ENCODE data around the gene ADAMTS13. TPM values are rescaled to one million over a fixed set of nuclear protein-coding genes. Genes with fewer than 3 reads are reported as not detected.
"Not testable (repeated sequence)": the region's sequence is repeated elsewhere in the genome, so short reads cannot be mapped to it uniquely, and the experiment has no call there.

The ADAMTS13 gene
- total and polyA plus RNA-seq, 4 donors = 6.5 to 13.3 (median 10.4) TPM

DNA sequence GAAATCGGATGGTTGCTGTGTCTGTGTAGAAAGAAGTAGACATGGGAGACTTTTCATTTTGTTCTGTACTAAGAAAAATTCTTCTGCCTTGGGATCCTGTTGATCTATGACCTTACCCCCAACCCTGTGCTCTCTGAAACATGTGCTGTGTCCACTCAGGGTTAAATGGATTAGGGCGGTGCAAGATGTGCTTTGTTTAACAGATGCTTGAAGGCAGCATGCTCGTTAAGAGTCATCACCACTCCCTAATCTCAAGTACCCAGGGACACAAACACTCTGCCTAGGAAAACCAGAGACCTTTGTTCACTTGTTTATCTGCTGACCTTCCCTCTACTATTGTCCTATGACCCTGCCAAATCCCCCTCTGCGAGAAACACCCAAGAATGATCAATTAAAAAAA, 30.7 kb upstream of the ADAMTS13 start:
- 28% methylated on average over 3 of the region's 4 CpGs for WGBS
- H3K36me3 ChIP-seq (ENCODE audit: control insufficient read depth in 4 of 4, insufficient read depth in 3 of 4, low read depth in 1 of 4, low read length in 3 of 4); DNase-seq (ENCODE audit: low spot score); H3K4me3 ChIP-seq (ENCODE audit: low read depth in 1 of 3, low read length in 3 of 3); H3K27me3 ChIP-seq (ENCODE audit: control insufficient read depth in 4 of 4, insufficient read depth in 4 of 4, low read length in 3 of 4); H3K9ac ChIP-seq (ENCODE audit: low read depth in 1 of 2, low read length in 2 of 2); H3K9me3 ChIP-seq (ENCODE audit: control insufficient read depth in 4 of 4, low read length in 3 of 4); H3K4me1 ChIP-seq (ENCODE audit: control insufficient read depth in 4 of 4, insufficient read depth in 4 of 4, low read length in 3 of 4); H3K27ac ChIP-seq (ENCODE audit: low read depth in 1 of 2, low read length in 2 of 2): not testable (repeated sequence)

DNA sequence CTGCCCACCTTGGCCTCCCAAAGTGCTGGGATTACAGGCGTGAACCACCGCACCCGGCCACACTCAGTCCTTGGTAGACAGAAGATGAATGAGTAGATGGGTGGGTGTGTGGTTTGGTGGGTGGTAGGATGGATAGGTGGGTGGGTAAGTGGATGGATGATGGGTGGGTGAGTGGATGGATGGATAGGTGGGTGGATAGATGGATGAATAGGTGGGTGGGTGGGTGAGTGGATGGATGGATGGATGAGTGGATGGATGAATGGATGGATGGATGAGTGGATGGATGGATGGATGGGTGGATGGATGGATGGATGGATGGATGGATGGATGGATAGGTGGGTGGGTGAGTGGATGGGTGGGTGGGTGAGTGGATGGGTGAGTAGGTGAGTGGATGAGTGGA, 29.9 kb upstream of the ADAMTS13 start:
- H3K27ac ChIP-seq (ENCODE audit: low read depth in 1 of 2, low read length in 2 of 2); H3K9me3 ChIP-seq (ENCODE audit: control insufficient read depth in 4 of 4, low read length in 3 of 4); DNase-seq (ENCODE audit: low spot score); H3K4me1 ChIP-seq (ENCODE audit: control insufficient read depth in 4 of 4, insufficient read depth in 4 of 4, low read length in 3 of 4); H3K27me3 ChIP-seq (ENCODE audit: control insufficient read depth in 4 of 4, insufficient read depth in 4 of 4, low read length in 3 of 4); H3K36me3 ChIP-seq (ENCODE audit: control insufficient read depth in 4 of 4, insufficient read depth in 3 of 4, low read depth in 1 of 4, low read length in 3 of 4); H3K9ac ChIP-seq (ENCODE audit: low read depth in 1 of 2, low read length in 2 of 2); H3K4me3 ChIP-seq (ENCODE audit: low read depth in 1 of 3, low read length in 3 of 3): not testable (repeated sequence)
- WGBS = 94% methylated on average over 3 of the region's 3 CpGs

DNA sequence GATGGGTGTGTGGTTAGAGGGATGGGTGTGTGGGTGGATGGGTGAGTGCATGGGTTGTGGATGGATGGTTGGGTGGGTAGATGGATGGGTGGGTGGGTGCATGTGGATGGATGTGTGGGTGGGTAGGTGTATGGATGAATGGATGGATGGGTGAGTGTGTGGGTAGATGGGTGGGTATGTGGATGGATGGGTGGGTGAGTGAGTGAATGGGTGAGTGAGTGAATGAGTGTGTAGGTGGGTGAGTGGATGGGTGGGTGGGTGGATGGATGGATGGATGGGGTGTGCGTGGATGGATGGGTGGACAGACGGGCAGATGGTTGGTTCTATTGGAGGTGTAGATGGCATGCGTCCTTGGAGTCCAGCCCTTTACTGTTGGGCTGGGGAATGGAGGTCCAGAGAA, 28.8 kb upstream of the ADAMTS13 start:
- Histone ChIP-seq H3K9me3 (ENCODE audit: control insufficient read depth in 4 of 4, low read length in 3 of 4) (no peaks in the 10 kb centered on the region), H3K9ac (ENCODE audit: low read depth in 1 of 2, low read length in 2 of 2) (no peak overlapping the region), H3K4me3 (ENCODE audit: low read depth in 1 of 3, low read length in 3 of 3) (no peak overlapping the region), H3K4me1 (ENCODE audit: control insufficient read depth in 4 of 4, insufficient read depth in 4 of 4, low read length in 3 of 4) (no peaks in the 10 kb centered on the region), H3K27me3 (ENCODE audit: control insufficient read depth in 4 of 4, insufficient read depth in 4 of 4, low read length in 3 of 4) (peaks cover 0 to 7% (median 0%) of the 10 kb centered on the region in 4 donors), H3K27ac (ENCODE audit: low read depth in 1 of 2, low read length in 2 of 2) (no peak overlapping the region), H3K36me3 (ENCODE audit: control insufficient read depth in 4 of 4, insufficient read depth in 3 of 4, low read depth in 1 of 4, low read length in 3 of 4) (no peaks in the 10 kb centered on the region)
- 93% methylated on average over 3 of the region's 3 CpGs for WGBS
- TF ChIP-seq GABPA (IDR thresholded peaks at IDR 0.05 in 1 of 2, conservative IDR thresholded peaks at IDR 0.05 in 1 of 2) (no peak), NR2F2 (IDR thresholded peaks at IDR 0.05) (no peak), FOXA2 (IDR thresholded peaks at IDR 0.05) (no peak), SP1 (IDR thresholded peaks at IDR 0.05) (no peak), RAD21 (IDR thresholded peaks at IDR 0.05) (no peak), RXRA (IDR thresholded peaks at IDR 0.05) (no peak), HNF4G (IDR thresholded peaks at IDR 0.05) (no peak), JUND (IDR thresholded peaks at IDR 0.05) (no peak), TAF1 (conservative IDR thresholded peaks at IDR 0.05) (no peak), EGR1 (IDR thresholded peaks at IDR 0.05; ENCODE audit: low read depth in 2 of 2) (no peak), YY1 (IDR thresholded peaks at IDR 0.05) (no peak), HNF4A (conservative IDR thresholded peaks at IDR 0.05) (no peak), FOXA1 (IDR thresholded peaks at IDR 0.05) (no peak)
- TF ChIP-seq, protein P1, sequence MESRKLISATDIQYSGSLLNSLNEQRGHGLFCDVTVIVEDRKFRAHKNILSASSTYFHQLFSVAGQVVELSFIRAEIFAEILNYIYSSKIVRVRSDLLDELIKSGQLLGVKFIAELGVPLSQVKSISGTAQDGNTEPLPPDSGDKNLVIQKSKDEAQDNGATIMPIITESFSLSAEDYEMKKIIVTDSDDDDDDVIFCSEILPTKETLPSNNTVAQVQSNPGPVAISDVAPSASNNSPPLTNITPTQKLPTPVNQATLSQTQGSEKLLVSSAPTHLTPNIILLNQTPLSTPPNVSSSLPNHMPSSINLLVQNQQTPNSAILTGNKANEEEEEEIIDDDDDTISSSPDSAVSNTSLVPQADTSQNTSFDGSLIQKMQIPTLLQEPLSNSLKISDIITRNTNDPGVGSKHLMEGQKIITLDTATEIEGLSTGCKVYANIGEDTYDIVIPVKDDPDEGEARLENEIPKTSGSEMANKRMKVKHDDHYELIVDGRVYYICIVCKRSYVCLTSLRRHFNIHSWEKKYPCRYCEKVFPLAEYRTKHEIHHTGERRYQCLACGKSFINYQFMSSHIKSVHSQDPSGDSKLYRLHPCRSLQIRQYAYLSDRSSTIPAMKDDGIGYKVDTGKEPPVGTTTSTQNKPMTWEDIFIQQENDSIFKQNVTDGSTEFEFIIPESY (IDR thresholded peaks at IDR 0.05) = no peak
- TF ChIP-seq, protein P2, sequence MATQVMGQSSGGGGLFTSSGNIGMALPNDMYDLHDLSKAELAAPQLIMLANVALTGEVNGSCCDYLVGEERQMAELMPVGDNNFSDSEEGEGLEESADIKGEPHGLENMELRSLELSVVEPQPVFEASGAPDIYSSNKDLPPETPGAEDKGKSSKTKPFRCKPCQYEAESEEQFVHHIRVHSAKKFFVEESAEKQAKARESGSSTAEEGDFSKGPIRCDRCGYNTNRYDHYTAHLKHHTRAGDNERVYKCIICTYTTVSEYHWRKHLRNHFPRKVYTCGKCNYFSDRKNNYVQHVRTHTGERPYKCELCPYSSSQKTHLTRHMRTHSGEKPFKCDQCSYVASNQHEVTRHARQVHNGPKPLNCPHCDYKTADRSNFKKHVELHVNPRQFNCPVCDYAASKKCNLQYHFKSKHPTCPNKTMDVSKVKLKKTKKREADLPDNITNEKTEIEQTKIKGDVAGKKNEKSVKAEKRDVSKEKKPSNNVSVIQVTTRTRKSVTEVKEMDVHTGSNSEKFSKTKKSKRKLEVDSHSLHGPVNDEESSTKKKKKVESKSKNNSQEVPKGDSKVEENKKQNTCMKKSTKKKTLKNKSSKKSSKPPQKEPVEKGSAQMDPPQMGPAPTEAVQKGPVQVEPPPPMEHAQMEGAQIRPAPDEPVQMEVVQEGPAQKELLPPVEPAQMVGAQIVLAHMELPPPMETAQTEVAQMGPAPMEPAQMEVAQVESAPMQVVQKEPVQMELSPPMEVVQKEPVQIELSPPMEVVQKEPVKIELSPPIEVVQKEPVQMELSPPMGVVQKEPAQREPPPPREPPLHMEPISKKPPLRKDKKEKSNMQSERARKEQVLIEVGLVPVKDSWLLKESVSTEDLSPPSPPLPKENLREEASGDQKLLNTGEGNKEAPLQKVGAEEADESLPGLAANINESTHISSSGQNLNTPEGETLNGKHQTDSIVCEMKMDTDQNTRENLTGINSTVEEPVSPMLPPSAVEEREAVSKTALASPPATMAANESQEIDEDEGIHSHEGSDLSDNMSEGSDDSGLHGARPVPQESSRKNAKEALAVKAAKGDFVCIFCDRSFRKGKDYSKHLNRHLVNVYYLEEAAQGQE (IDR thresholded peaks at IDR 0.05) = no peak
- TF ChIP-seq, protein P3, sequence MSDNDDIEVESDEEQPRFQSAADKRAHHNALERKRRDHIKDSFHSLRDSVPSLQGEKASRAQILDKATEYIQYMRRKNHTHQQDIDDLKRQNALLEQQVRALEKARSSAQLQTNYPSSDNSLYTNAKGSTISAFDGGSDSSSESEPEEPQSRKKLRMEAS (IDR thresholded peaks at IDR 0.05) = no peak
- TF ChIP-seq, protein P4, sequence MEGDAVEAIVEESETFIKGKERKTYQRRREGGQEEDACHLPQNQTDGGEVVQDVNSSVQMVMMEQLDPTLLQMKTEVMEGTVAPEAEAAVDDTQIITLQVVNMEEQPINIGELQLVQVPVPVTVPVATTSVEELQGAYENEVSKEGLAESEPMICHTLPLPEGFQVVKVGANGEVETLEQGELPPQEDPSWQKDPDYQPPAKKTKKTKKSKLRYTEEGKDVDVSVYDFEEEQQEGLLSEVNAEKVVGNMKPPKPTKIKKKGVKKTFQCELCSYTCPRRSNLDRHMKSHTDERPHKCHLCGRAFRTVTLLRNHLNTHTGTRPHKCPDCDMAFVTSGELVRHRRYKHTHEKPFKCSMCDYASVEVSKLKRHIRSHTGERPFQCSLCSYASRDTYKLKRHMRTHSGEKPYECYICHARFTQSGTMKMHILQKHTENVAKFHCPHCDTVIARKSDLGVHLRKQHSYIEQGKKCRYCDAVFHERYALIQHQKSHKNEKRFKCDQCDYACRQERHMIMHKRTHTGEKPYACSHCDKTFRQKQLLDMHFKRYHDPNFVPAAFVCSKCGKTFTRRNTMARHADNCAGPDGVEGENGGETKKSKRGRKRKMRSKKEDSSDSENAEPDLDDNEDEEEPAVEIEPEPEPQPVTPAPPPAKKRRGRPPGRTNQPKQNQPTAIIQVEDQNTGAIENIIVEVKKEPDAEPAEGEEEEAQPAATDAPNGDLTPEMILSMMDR (IDR thresholded peaks at IDR 0.05; ENCODE audit: low read depth, low read length, missing input control) = no peak
- TF ChIP-seq, protein P5, sequence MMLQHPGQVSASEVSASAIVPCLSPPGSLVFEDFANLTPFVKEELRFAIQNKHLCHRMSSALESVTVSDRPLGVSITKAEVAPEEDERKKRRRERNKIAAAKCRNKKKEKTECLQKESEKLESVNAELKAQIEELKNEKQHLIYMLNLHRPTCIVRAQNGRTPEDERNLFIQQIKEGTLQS (IDR thresholded peaks at IDR 0.05) = no peak
- DNase-seq (ENCODE audit: low spot score) = no peak

Data from liver (tissue), 9 donors.